T-cell (primary cell): Measurements from ENCODE around the gene DLGAP1. TPM values are rescaled to one million over a fixed set of nuclear protein-coding genes. Genes with fewer than 3 reads are reported as not detected.

Experiments
- ATAC-seq, 4 experiments: fragments of 200-7000 bp in 3 of 4; fragments of 150-1000 bp in 1 of 4; cut with Tn5 transposase; replicated peaks in 1 of 4; 1 replicate in 3 of 4; 2 replicates in 1 of 4; pipeline ENCODE4 v1.10.0; 2021; ENCODE audit warnings: moderate library complexity in 3 of 4, mild to moderate bottlenecking in 2 of 4, moderate number of reproducible peaks in 1 of 4
- CTCF ChIA-PET, 2 donors: fragments of 300-600 bp; sonication (Branson Sonifier 250); formaldehyde crosslinking; loops; one replicate each; lab custom pipeline; 2022; ENCODE audit warnings: antibody characterized with exemption in 2 of 2; lab: Charles Lee
- POLR2A ChIA-PET, 2 donors: fragments of 300-600 bp; sonication (Branson Sonifier 250); formaldehyde crosslinking; loops; one replicate each; lab custom pipeline; 2022; ENCODE audit warnings: antibody characterized with exemption in 2 of 2; lab: Charles Lee
- DNase-seq, 35 experiments: peaks; one replicate each; pipeline versions ENCODE4 v3.0.0 to v3.0.0-alpha.2; 2013 to 2023
- H3K27ac ChIP-seq: one replicate; pipeline ENCODE4 v1.5.1; 2013; ENCODE audit warnings: low read length
- H3K27me3 ChIP-seq, 2 experiments: replicated peaks in 1 of 2; 1 replicate in 1 of 2; 2 replicates in 1 of 2; pipeline versions ENCODE4 v1.6.1 to v1.7.0; 2013; ENCODE audit warnings: low read length in 1 of 2, mixed read lengths in 1 of 2; ENCODE audit not compliant: control insufficient read depth in 2 of 2, insufficient read depth in 2 of 2; ENCODE audit errors: extremely low read depth in 1 of 2
- H3K36me3 ChIP-seq, 2 donors: 1 replicate in 1 of 2; 2 replicates in 1 of 2; pipeline versions ENCODE4 v1.6.1 to v1.7.0; 2013; ENCODE audit warnings: low read length in 1 of 2; ENCODE audit not compliant: control insufficient read depth in 2 of 2, insufficient read depth in 1 of 2; ENCODE audit errors: extremely low read depth in 1 of 2
- H3K4me1 ChIP-seq, 2 experiments: 1 replicate in 1 of 2; 2 replicates in 1 of 2; pipeline versions ENCODE4 v1.6.1 to v1.7.0; 2013; ENCODE audit warnings: low read length in 2 of 2, mixed read lengths in 1 of 2; ENCODE audit not compliant: insufficient read depth in 2 of 2, control insufficient read depth in 1 of 2; ENCODE audit errors: extremely low read depth in 1 of 2
- H3K4me3 ChIP-seq, 2 donors: 1 replicate in 1 of 2; 2 replicates in 1 of 2; pipeline versions ENCODE4 v1.5.1 to v1.7.0; 2013; ENCODE audit warnings: mild to moderate bottlenecking in 2 of 2, low read length in 1 of 2, moderate library complexity in 1 of 2; ENCODE audit not compliant: control insufficient read depth in 1 of 2; ENCODE audit errors: extremely low read depth in 1 of 2
- H3K9me3 ChIP-seq: 2 replicates; pipeline ENCODE4 v1.7.0; 2013
- H3K27ac Mint-ChIP-seq, 2 donors: one replicate each; pipeline ENCODE4 v1.8.0; 2020 to 2021; ENCODE audit warnings: mild to moderate bottlenecking in 2 of 2, mixed read lengths in 2 of 2
- H3K27me3 Mint-ChIP-seq, 2 donors: one replicate each; pipeline ENCODE4 v1.8.0; 2021 to 2022; ENCODE audit warnings: mixed read lengths in 2 of 2
- H3K36me3 Mint-ChIP-seq: one replicate; pipeline ENCODE4 v1.8.0; 2021; ENCODE audit warnings: mixed read lengths
- H3K4me1 Mint-ChIP-seq, 3 donors: one replicate each; pipeline ENCODE4 v1.8.0; 2020 to 2022; ENCODE audit warnings: mixed read lengths in 3 of 3, mild to moderate bottlenecking in 1 of 3
- H3K4me3 Mint-ChIP-seq, 3 donors: one replicate each; pipeline ENCODE4 v1.8.0; 2020 to 2022; ENCODE audit warnings: mild to moderate bottlenecking in 3 of 3, mixed read lengths in 3 of 3, moderate library complexity in 3 of 3
- H3K9me3 Mint-ChIP-seq, 3 donors: one replicate each; pipeline ENCODE4 v1.8.0; 2020 to 2022; ENCODE audit warnings: mixed read lengths in 3 of 3
- whole genome bisulfite sequencing: methylation state at CpG from one replicate; pipeline ENCODE4 v1.1.5; 2013; ENCODE audit warnings: missing lambda C conversion rate; ENCODE audit not compliant: insufficient coverage; 5-methylcytosine and 5-hydroxymethylcytosine counted together
- total RNA-seq, 35 experiments: library from RNA in 6 of 35; stranded (reverse) in 6 of 35; fragments of 120-200 nt in 1 of 35; gene quantifications; one replicate each; pipeline versions ENCODE4 v1.2.1 to v1.2.4 and lab custom pipeline; 2013 to 2026

Gene DLGAP1
- total RNA-seq, 5 donors from 2014 or later (not counting 1 experiment from before 2014, with no cell fraction given), result 0.25 to 1.8 (median 0.26) TPM

DNA sequence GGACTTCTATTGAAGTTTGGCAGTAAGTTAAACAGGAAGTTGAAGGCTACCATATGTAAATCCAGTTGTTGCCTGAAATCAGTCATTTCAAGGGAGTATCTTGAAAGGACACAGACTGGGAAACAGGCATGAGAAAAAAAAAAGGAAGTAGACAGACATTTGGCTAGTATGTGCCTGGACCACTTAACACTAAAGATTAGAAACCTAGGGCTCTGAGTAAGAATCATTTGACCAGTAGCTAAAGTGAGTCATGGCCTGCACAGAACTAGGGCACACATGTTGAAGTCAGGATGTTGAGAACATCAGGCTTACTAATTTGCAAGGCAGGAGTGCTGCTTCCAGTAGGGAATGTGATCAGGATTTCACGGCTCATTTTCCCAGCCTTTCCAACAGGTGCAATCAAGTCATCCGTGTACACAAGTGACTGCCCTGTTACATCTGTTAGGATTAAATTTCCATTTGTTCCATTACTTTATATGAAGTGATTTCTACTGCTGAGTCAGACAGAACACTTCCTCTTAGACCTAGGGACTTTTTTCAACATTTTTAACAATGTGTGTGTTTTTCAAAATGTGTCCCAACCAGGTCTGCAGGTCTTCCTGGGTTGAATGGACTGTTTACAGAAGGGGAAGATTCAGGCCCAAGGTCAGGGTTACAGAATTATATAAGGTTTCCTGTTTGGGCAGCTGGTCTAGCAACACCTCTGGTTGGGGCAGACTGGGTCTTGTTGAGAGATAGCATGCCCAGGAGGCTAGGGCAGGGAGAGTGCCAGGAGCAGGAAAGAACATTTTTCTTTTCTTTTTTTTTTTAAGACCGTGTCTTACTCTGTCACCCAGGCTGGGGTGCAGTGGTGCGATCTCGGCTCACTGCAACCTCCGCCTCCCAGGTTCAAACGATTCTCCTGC is 859.5 kb downstream of the DLGAP1 start:
- DNase-seq (peak in 2 of 35 experiments; percentile 47 to 55), ATAC-seq (no peak)
- peaks cover 15% of the 10 kb centered on the region for H3K36me3 Mint-ChIP-seq
- Histone ChIP-seq H3K27ac (peak overlapping the region; percentile 98), H3K36me3 (peaks cover 0 to 7% of the 10 kb centered on the region in 2 donors), H3K27me3 (no peaks in the 10 kb centered on the region), H3K4me1 (peaks cover 27 to 63% of the 10 kb centered on the region in 2 experiments), H3K4me3 (peak overlapping the region; percentile 58 to 63), H3K9me3 (no peaks in the 10 kb centered on the region)
- ChIA-PET CTCF (interaction anchor here (0.6 to 3.4 kb wide), 22 partner anchors 8 to 1016 kb away, joined by 3 to 33 read pairs (median 4); no protein-coding TSS in a partner anchor), POLR2A (interaction anchor here (0.6 to 2.8 kb wide), 11 partner anchors 8 to 619 kb away, joined by 3 to 13 read pairs (median 6); no protein-coding TSS in a partner anchor)
- H3K4me3 Mint-ChIP-seq, result peak overlapping the region; percentile 87 to 95 (median 91)
- WGBS, result no CpG with 5 or more reads among the region's 7 CpGs
- H3K4me1 Mint-ChIP-seq, result peaks cover 45 to 70% (median 56%) of the 10 kb centered on the region in 3 donors
- no peaks in the 10 kb centered on the region for H3K27me3 Mint-ChIP-seq
- H3K27ac Mint-ChIP-seq, result peak overlapping the region; percentile 98 to 99
- no peaks in the 10 kb centered on the region for H3K9me3 Mint-ChIP-seq

DNA sequence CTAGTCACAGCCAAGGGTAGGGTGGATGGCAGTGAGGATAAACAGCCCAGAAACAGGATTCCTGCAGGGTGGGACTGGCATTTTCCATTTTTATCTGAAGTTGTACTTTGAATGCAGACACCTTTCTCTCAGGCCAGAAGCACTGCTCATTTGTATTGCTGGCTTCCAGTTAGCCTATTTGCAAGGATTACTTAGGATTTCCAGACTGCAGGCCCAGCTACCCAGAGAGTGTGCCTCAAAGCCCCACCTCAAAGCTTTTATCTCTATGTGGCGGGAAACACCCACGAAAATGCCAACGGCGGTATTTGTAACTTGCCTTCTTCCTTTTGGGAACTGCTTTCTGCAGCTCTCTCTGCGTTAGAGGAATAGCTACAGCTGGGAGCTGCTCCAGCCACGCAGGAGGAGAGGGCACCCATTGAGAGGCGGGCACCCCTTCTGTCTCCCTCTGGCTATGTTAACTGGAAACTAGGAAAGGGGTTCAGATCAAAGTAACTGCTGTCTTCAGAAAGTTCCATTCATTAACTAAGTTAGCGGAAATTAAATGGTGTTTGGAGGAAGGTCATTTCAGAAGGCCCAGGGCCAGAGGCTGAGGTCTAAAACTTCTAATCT is 860.2 kb downstream of the DLGAP1 start:
- H3K4me3 ChIP-seq, result peak overlapping the region; percentile 58 to 63
- Mint-ChIP-seq H3K27me3 (no peaks in the 10 kb centered on the region), H3K27ac (peak overlapping the region; percentile 98 to 99), H3K4me3 (peak overlapping the region; percentile 87 to 95 (median 91)), H3K36me3 (peaks cover 15% of the 10 kb centered on the region), H3K4me1 (peaks cover 45 to 70% (median 56%) of the 10 kb centered on the region in 3 donors), H3K9me3 (no peaks in the 10 kb centered on the region)
- H3K27me3 ChIP-seq, result no peaks in the 10 kb centered on the region
- DNase-seq (peak in 12 of 35 experiments; percentile 8 to 59 (median 24)), ATAC-seq (no peak)
- H3K36me3 ChIP-seq, result peaks cover 0 to 4% of the 10 kb centered on the region in 2 donors
- peaks cover 27 to 63% of the 10 kb centered on the region in 2 experiments for H3K4me1 ChIP-seq
- H3K9me3 ChIP-seq, result no peaks in the 10 kb centered on the region
- WGBS, result 0% methylated on average over 1 of the region's 8 CpGs
- ChIA-PET POLR2A (interaction anchor here (0.6 to 2.8 kb wide), 11 partner anchors 8 to 344 kb away, joined by 3 to 28 read pairs (median 7); no protein-coding TSS in a partner anchor), CTCF (interaction anchor here (0.6 to 3.4 kb wide), 27 partner anchors 8 to 634 kb away, joined by 3 to 36 read pairs (median 6); partner anchors contain the start of gene MYL12B (in 1 of the 2))
- peak overlapping the region; percentile 98 for H3K27ac ChIP-seq

DNA sequence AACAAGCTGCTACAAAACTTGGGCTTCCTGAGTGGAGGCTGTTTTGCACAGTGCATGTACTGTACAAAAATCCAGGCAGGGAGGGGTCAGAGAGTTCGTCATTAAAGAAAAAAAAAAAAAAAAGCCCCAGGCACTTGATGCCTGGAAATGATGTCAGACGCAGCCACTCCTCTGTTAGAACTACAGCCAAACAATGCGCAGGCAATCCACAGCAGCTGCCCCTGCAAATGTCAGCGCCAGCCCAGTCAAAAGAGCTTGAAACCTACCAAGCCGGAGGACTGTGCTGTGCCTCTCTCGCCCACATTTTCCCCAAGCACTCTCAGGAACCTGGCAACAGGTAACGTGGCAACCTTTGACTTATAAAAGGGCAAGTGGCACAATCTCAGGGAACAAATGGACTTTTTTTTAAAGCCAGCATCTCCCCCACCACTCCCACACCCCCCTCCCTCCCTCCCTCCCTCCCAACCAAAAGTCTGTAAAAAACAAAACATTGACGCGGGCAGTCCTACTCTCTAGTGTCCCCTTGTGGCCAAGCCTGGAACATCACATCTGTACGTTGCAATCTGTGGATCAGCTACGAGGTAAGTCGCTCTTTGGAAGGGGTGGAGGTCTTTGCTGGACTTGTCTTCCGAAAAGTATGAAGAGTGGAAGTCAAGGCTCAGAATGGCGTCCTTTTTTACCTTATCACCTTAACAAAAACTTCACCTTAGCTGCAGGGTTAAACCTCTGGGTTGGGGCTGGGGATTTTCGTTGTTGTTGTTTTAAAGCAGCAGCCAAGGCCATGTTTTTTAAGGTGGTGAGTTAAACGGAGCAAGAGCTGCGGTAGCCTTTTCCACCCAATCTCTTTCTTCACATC is 861.0 kb downstream of the DLGAP1 start:
- Histone ChIP-seq H3K27ac (peak overlapping the region; percentile 98), H3K9me3 (no peaks in the 10 kb centered on the region), H3K36me3 (peaks cover 0 to 4% of the 10 kb centered on the region in 2 donors), H3K4me1 (peaks cover 27 to 59% of the 10 kb centered on the region in 2 experiments), H3K27me3 (no peaks in the 10 kb centered on the region), H3K4me3 (peak overlapping the region; percentile 58 to 63)
- no peaks in the 10 kb centered on the region for H3K27me3 Mint-ChIP-seq
- WGBS, result 0% methylated on average over 7 of the region's 17 CpGs
- H3K36me3 Mint-ChIP-seq, result peaks cover 15% of the 10 kb centered on the region
- peaks cover 45 to 67% (median 56%) of the 10 kb centered on the region in 3 donors for H3K4me1 Mint-ChIP-seq
- DNase-seq (peak; percentile 76 to 95 (median 88)), ATAC-seq (peak; percentile 85 to 89 (median 86))
- no peaks in the 10 kb centered on the region for H3K9me3 Mint-ChIP-seq
- POLR2A ChIA-PET, result interaction anchor here (0.5 to 2.8 kb wide), 18 partner anchors 9 to 636 kb away, joined by 3 to 28 read pairs (median 4); no protein-coding TSS in a partner anchor
- H3K27ac Mint-ChIP-seq, result peak overlapping the region; percentile 98 to 99
- peak overlapping the region; percentile 87 to 95 (median 91) for H3K4me3 Mint-ChIP-seq
- CTCF ChIA-PET, result interaction anchor here (0.6 to 3.4 kb wide), 47 partner anchors 9 to 1701 kb away, joined by 3 to 36 read pairs (median 4); partner anchors contain the start of genes MYL12A (in 1 of the 2) and MYL12B (in 1 of the 2)

DNA sequence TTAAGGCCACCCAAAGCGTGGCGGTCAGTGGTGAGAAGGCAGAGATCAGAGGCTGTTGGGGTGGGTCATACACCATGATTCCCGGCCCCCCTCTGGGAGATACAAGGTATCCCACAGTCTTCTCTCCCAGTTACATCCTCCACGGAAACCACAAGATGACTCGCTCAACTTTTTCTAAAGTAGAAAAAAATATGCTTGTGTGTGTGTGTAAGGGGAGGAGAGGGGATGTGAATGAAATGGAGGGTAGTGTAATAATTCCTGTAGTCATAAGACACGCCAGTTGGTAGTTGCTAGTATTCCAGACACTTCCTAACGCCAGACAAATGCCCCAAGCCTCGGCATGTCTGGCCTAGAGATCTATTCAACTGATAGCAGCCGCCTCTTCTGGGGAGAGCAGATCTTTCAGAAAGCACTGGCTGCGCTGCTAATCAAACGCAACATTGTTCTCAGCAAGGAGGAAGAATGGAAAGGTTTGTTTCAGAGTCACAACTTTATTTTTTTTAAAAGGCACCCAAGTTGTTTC is 861.7 kb downstream of the DLGAP1 start:
- POLR2A ChIA-PET, result interaction anchor here (0.6 to 2.8 kb wide), 10 partner anchors 9 to 330 kb away, joined by 3 to 28 read pairs (median 4); no protein-coding TSS in a partner anchor
- Histone ChIP-seq H3K4me1 (peaks cover 27 to 56% of the 10 kb centered on the region in 2 experiments), H3K27ac (peak overlapping the region; percentile 98), H3K36me3 (peaks cover 0 to 4% of the 10 kb centered on the region in 2 donors), H3K4me3 (peak overlapping the region; percentile 25 to 63), H3K9me3 (no peaks in the 10 kb centered on the region), H3K27me3 (no peaks in the 10 kb centered on the region)
- Mint-ChIP-seq H3K36me3 (peaks cover 15% of the 10 kb centered on the region), H3K4me1 (peaks cover 45 to 62% (median 55%) of the 10 kb centered on the region in 3 donors), H3K27me3 (no peaks in the 10 kb centered on the region), H3K9me3 (no peaks in the 10 kb centered on the region), H3K4me3 (peak overlapping the region; percentile 87 to 95 (median 91)), H3K27ac (peak overlapping the region; percentile 98 to 99)
- CTCF ChIA-PET, result interaction anchor here (0.7 to 3.4 kb wide), 29 partner anchors 8 to 1701 kb away, joined by 3 to 36 read pairs (median 5); partner anchors contain the start of genes MYL12A (in 1 of the 2) and MYL12B (in 1 of the 2)
- WGBS, result 10% methylated on average over 2 of the region's 11 CpGs
- ATAC-seq (peak; percentile 0 to 37 (median 4)), DNase-seq (peak in 2 of 35 experiments; percentile 26 to 39)

DNA sequence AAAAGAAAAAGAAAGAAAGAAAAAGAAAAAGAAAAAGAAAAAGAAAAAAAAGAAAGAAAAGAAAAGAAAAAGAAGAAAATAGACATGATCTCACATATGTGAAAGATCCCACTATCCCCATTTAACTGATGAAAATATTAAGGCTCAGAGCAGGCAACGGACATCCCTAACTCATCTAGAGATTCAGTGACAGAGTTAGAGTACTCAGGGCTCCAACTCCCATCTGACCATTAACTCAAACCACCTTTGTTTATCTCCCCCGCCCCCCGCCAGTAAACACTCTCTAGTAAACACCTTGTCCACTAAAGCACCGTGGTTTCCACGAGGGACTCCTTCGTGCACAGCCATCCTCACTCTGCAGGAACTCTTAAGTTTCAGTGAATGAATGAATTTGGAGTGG is 862.2 kb downstream of the DLGAP1 start:
- H3K36me3 Mint-ChIP-seq, result peaks cover 14% of the 10 kb centered on the region
- no peaks in the 10 kb centered on the region for H3K27me3 Mint-ChIP-seq
- Histone ChIP-seq H3K4me3 (no peak overlapping the region), H3K27ac (peak overlapping the region; percentile 98), H3K4me1 (peaks cover 27 to 50% of the 10 kb centered on the region in 2 experiments), H3K9me3 (no peaks in the 10 kb centered on the region), H3K27me3 (no peaks in the 10 kb centered on the region), H3K36me3 (peaks cover 0 to 4% of the 10 kb centered on the region in 2 donors)
- H3K4me3 Mint-ChIP-seq, result peak overlapping the region; percentile 87 to 95 (median 91)
- no peak for ATAC-seq
- H3K9me3 Mint-ChIP-seq, result no peaks in the 10 kb centered on the region
- peaks cover 45 to 58% (median 51%) of the 10 kb centered on the region in 3 donors for H3K4me1 Mint-ChIP-seq
- no peak for DNase-seq
- H3K27ac Mint-ChIP-seq, result peak overlapping the region; percentile 98 to 99
- 100% methylated on average over 1 of the region's 6 CpGs for WGBS
- ChIA-PET CTCF (interaction anchor here (0.6 to 1.8 kb wide), 2 partner anchors 214 to 331 kb away, joined by 3 to 7 read pairs; partner anchors contain the start of gene MYL12B (in 1 of the 2)), POLR2A (interaction anchor here in 1 of 2 donors (0.6 kb wide), 1 partner anchor 9 kb away, joined by 4 read pairs; no protein-coding TSS in a partner anchor)
